ENCODE data around the gene TBC1D1.

- TF ChIP-seq CTCF (IDR thresholded peaks at IDR 0.05; ENCODE audit: low read depth, low read length, poor library complexity, severe bottlenecking) (no peak), EZH2phosphoT487 (IDR thresholded peaks at IDR 0.05; ENCODE audit: borderline replicate concordance, low read length) (no peak)
Observed at GRCh38 chr4:37994569-37994968, 103.7 kb downstream of the TBC1D1 start.

Measured in DOHH2 (cell line).